Neural crest cell (in vitro differentiated cells): ENCODE measurements around the gene ASB16. TPM values are rescaled to one million over a fixed set of nuclear protein-coding genes. Genes with fewer than 3 reads are reported as not detected.

Source experiments
- DNase-seq: peaks from one replicate; pipeline ENCODE4 v3.0.0; 2021; ENCODE audit warnings: low read depth, mixed read lengths, low spot score
- H3K27ac Mint-ChIP-seq: one replicate; pipeline ENCODE4 v1.8.0; 2021; ENCODE audit warnings: mild to moderate bottlenecking, mixed read lengths; ENCODE audit not compliant: unreplicated experiment
- H3K27me3 Mint-ChIP-seq: 2 replicates; pipeline ENCODE4 v1.8.0; 2021; ENCODE audit warnings: low read depth, mild to moderate bottlenecking, mixed read lengths
- H3K36me3 Mint-ChIP-seq: 2 replicates; pipeline ENCODE4 v1.8.0; 2021; ENCODE audit warnings: low read depth, mild to moderate bottlenecking, mixed read lengths
- H3K4me1 Mint-ChIP-seq: 2 replicates; pipeline ENCODE4 v1.8.0; 2021; ENCODE audit warnings: mixed read lengths
- H3K4me3 Mint-ChIP-seq: one replicate; pipeline ENCODE4 v1.8.0; 2021; ENCODE audit warnings: mild to moderate bottlenecking, mixed read lengths
- H3K9me3 Mint-ChIP-seq: 2 replicates; pipeline ENCODE4 v1.8.0; 2021; ENCODE audit warnings: mixed read lengths
- CTCF ChIP-seq: fragments of 200-600 bp; sonication (generic); conservative IDR thresholded peaks from 2 replicates; pipeline ENCODE4 v1.5.0; 2021; ENCODE audit warnings: antibody characterized with exemption, mild to moderate bottlenecking
- total RNA-seq: library from RNA; stranded (reverse); gene quantifications from 2 replicates; pipeline ENCODE4 v1.2.1, GENCODE V29; 2021

ASB16 gene
- total RNA-seq, 1 donor from 2014 or later: 0.26 TPM

- H3K4me3 Mint-ChIP-seq: peak within 1 kb of the TSS; percentile 93
- H3K36me3 Mint-ChIP-seq: peaks cover 5% of the 10 kb centered on the region
- H3K4me1 Mint-ChIP-seq: peaks cover 32% of the 10 kb centered on the region
- H3K9me3 Mint-ChIP-seq: no peaks in the 10 kb centered on the region
- peak; percentile 55 for DNase-seq
- no peak for TF ChIP-seq CTCF
- H3K27me3 Mint-ChIP-seq: peaks cover 2% of the 10 kb centered on the region
- H3K27ac Mint-ChIP-seq: peak within 1 kb of the TSS; percentile 96
Measured at GRCh38 chr17:44219616-44220212, 49.2 kb downstream of the ASB16 start, which contains the start of gene UBTF. TSS of gene UBTF (minus strand) at chr17:44219675. CDS start at chr17:44218229, 1,446 bp downstream.

- DNase-seq: peak; percentile 29
- Mint-ChIP-seq H3K27ac (peak overlapping the region; percentile 96), H3K9me3 (no peaks in the 10 kb centered on the region), H3K4me1 (peaks cover 32% of the 10 kb centered on the region), H3K4me3 (peak overlapping the region; percentile 95), H3K27me3 (peaks cover 2% of the 10 kb centered on the region), H3K36me3 (no peaks in the 10 kb centered on the region)
- no peak for TF ChIP-seq CTCF
Measured at GRCh38 chr17:44220213-44221083, 49.9 kb downstream of the ASB16 start.

DNA sequence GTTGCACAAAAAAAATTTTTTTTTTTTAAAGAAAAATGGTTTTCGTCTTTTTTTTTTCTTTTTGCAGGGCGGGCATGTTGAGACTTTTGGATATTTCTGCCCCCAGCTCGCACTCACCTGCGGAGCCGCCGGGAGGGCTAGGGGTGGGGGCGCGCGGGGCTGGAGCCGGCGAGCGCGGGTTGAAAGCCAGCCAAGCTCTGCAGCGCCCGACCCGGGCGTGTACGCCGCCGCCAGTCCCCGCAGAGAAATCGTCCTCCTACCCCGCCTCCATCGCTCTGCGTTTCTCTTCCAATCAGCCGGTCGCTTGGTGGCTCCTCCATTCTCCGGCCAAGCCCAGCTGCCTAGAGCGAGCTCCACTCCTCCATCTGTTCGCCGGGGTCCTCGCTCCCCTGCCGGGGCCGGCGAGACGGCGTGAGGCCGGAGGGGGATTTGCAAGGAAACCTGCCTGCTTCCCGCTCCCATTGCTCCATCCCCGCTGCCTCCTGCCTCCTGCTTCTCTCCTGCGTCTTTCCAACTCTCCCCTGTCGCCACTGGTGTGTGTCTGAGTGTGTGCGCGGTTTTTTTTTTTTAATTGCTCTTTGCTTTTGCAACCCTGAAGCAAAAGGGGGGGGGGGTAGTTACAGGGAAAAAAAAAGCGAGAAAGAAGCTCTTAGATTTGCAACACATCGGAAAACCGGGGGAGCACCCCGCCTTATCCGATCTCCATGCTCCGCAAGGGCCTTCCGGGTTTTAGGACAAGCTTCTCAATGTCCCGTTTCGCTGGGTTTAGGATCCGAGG lies 50.8 kb downstream of the ASB16 start:
- peaks cover 32% of the 10 kb centered on the region for H3K4me1 Mint-ChIP-seq
- peaks cover 2% of the 10 kb centered on the region for H3K27me3 Mint-ChIP-seq
- TF ChIP-seq CTCF: no peak
- no peaks in the 10 kb centered on the region for H3K36me3 Mint-ChIP-seq
- peak overlapping the region; percentile 16 for H3K27ac Mint-ChIP-seq
- DNase-seq: peak; percentile 63
- peak overlapping the region; percentile 95 for H3K4me3 Mint-ChIP-seq
- no peaks in the 10 kb centered on the region for H3K9me3 Mint-ChIP-seq

DNA sequence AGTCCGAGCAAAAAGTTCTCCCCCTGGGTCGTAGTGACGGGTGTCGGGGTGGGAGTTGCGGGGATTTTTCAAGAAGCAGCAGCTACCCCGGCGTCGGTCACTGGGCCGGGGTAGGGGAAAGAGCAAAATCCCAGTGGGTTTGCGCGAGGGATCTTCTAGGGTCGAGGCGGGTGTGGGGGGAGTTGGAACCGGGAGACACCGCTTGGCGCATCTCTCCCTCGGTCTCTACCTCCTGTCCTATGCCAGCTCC lies 51.3 kb downstream of the ASB16 start:
- DNase-seq: no peak
- TF ChIP-seq CTCF: no peak
- H3K27me3 Mint-ChIP-seq: peaks cover 2% of the 10 kb centered on the region
- H3K9me3 Mint-ChIP-seq: no peaks in the 10 kb centered on the region
- H3K4me1 Mint-ChIP-seq: peaks cover 29% of the 10 kb centered on the region
- peak overlapping the region; percentile 95 for H3K4me3 Mint-ChIP-seq
- peak overlapping the region; percentile 16 for H3K27ac Mint-ChIP-seq
- no peaks in the 10 kb centered on the region for H3K36me3 Mint-ChIP-seq

GRCh38 chr17:44222112-44222869 lies 51.8 kb downstream of the ASB16 start:
- Mint-ChIP-seq H3K27ac (no peak overlapping the region), H3K27me3 (peaks cover 2% of the 10 kb centered on the region), H3K4me1 (peaks cover 26% of the 10 kb centered on the region), H3K9me3 (no peaks in the 10 kb centered on the region), H3K4me3 (peak overlapping the region; percentile 95), H3K36me3 (no peaks in the 10 kb centered on the region)
- DNase-seq: peak; percentile 40
- no peak for TF ChIP-seq CTCF
